Effector memory CD4-positive, alpha-beta T cell (primary cell): Measurements from ENCODE around the gene RYR1.

ENCODE experiments used
- DNase-seq, 3 donors: peaks; one replicate each; pipeline ENCODE4 v3.0.0-alpha.2; 2020
- H3K27ac ChIP-seq: 2 replicates; pipeline ENCODE4 v1.7.0; 2013; ENCODE audit warnings: mild to moderate bottlenecking, low read length, moderate library complexity; ENCODE audit not compliant: insufficient read depth, poor library complexity, severe bottlenecking
- H3K27me3 ChIP-seq: replicated peaks from 2 replicates; pipeline ENCODE4 v1.7.0; 2013; ENCODE audit warnings: mild to moderate bottlenecking, low read length; ENCODE audit not compliant: insufficient read depth, control insufficient read depth, poor library complexity, severe bottlenecking
- H3K36me3 ChIP-seq: 2 replicates; pipeline ENCODE4 v1.7.0; 2013; ENCODE audit warnings: mild to moderate bottlenecking, low read length, moderate library complexity; ENCODE audit not compliant: control insufficient read depth, insufficient read depth
- H3K4me1 ChIP-seq: 2 replicates; pipeline ENCODE4 v1.7.0; 2013; ENCODE audit warnings: low read length, mild to moderate bottlenecking; ENCODE audit not compliant: control insufficient read depth, insufficient read depth, poor library complexity, severe bottlenecking
- H3K4me3 ChIP-seq: 2 replicates; pipeline ENCODE4 v1.7.0; 2013; ENCODE audit warnings: low read length, low read depth, mild to moderate bottlenecking; ENCODE audit not compliant: insufficient read depth, poor library complexity, severe bottlenecking
- H3K9me3 ChIP-seq: 2 replicates; pipeline ENCODE4 v1.7.0; 2013; ENCODE audit warnings: mild to moderate bottlenecking, low read length, moderate library complexity; ENCODE audit not compliant: control insufficient read depth
- total RNA-seq, 3 donors: gene quantifications; one replicate each; lab custom pipeline; 2026; lab: John Stamatoyannopoulos, UW

The RYR1 gene
- total RNA-seq, result 3.5 to 5.2 (median 3.7) reads per million in 3 donors

DNA sequence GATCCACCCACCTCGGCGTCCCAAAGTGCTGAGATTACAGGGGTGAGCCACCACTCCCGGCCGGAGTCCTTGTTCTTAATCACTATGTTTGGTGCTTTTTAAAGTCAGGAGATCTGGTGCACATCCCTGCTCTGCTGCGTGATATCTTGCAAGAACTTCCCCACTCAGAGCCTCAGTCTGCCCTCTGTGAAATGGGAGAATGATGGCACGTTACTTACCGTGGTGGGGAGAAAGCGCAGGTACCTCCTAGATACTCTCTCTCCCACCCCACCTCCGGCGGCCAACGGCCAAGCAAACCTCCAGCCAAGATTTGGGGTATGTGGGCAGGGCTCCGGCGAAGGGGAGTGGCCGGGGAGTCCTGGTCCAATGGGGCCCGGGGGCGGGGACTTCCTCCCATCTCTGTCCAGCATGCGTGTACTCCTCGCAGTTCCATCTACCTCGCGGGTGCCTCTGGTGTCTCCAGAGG lies at the start of gene RYR1:
Gene RYR1, plus strand, starts transcription at position 424 of the 466 bp plus-strand sequence. CDS start 139 bp downstream, outside the sequence.
- DNase-seq, result peak in 1 of 3 donors; percentile 19
- no peaks in the 10 kb centered on the region for H3K27me3 ChIP-seq
- H3K27ac ChIP-seq, result no peak within 1 kb of the TSS
- peaks cover 3% of the 10 kb centered on the region for H3K4me1 ChIP-seq
- no peaks in the 10 kb centered on the region for H3K36me3 ChIP-seq
- H3K4me3 ChIP-seq, result no peak within 1 kb of the TSS
- H3K9me3 ChIP-seq, result no peaks in the 10 kb centered on the region

DNA sequence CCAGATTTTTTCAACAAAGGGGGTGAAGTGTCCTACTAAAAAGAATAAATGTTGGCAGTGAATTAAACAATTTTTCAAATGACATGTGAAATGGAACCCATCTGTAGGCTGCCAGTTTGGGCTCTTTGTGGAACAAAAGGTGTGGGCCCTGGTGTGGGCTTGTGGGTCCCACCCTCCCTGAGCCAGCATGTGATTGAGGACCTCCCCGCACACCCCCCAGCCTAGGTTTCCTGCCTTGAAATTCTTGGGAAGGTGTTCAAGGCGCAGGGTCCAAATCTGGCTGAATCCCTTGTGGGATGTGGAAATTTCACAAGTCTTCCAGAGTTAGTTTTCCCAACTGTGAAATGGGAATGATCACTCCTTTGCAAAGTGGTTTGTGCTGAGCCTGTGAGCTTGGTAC lies 49.7 kb upstream of the RYR1 start:
- no peak overlapping the region for H3K27ac ChIP-seq
- H3K27me3 ChIP-seq, result no peaks in the 10 kb centered on the region
- no peak overlapping the region for H3K4me3 ChIP-seq
- H3K36me3 ChIP-seq, result peaks cover 51% of the 10 kb centered on the region
- no peak for DNase-seq
- H3K9me3 ChIP-seq, result no peaks in the 10 kb centered on the region
- peaks cover 27% of the 10 kb centered on the region for H3K4me1 ChIP-seq

GRCh38 chr19:38384209-38385027 lies 49.1 kb upstream of the RYR1 start:
- Histone ChIP-seq H3K36me3 (peaks cover 44% of the 10 kb centered on the region), H3K27me3 (no peaks in the 10 kb centered on the region), H3K27ac (no peak overlapping the region), H3K4me1 (peaks cover 33% of the 10 kb centered on the region), H3K9me3 (no peaks in the 10 kb centered on the region), H3K4me3 (no peak overlapping the region)
- no peak for DNase-seq

DNA sequence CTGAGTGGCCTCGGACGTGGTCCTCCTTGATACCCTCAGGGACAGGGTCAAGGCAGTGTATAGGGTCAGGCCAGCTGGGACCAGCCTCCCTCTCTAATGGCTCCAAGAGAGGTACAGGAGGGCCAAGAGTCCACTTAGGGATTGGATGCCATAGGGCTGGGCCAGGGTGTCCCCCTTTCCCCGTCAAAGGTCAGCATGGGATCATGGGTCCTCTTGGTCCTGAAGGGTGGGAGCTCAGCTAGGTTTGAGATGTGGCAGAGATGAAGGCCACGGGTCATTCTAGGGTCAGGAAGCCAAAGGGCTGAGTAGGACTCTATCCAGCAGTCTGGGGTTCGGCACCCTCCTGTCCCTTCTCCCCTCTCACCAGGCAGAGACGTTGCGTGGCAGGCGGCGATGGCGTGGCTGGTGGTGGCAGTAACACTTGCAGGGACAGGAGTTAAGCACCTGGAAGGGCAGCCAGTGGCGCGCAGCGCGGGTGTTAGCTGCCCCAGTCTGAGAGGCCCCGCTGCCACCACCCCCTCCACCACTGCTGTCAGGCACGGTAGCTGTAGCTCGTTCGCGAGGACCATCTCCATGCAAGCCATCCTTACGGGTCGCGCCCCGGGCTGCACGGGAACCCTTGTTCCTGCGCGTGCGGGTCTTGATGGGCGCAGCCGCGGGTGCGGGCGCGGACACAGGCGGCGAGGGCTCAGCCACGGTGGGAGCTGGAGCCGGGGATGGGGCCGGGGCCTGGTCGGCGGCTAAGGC lies 48.3 kb upstream of the RYR1 start:
- no peak for DNase-seq
- Histone ChIP-seq H3K27me3 (no peaks in the 10 kb centered on the region), H3K4me3 (no peak overlapping the region), H3K36me3 (peaks cover 38% of the 10 kb centered on the region), H3K9me3 (no peaks in the 10 kb centered on the region), H3K4me1 (peaks cover 34% of the 10 kb centered on the region), H3K27ac (no peak overlapping the region)

- Histone ChIP-seq H3K4me1 (peaks cover 34% of the 10 kb centered on the region), H3K36me3 (peaks cover 32% of the 10 kb centered on the region), H3K27ac (no peak overlapping the region), H3K27me3 (no peaks in the 10 kb centered on the region), H3K9me3 (no peaks in the 10 kb centered on the region), H3K4me3 (no peak overlapping the region)
- no peak for DNase-seq
Observed at GRCh38 chr19:38385804-38386257, 47.7 kb upstream of the RYR1 start.

- no peaks in the 10 kb centered on the region for H3K9me3 ChIP-seq
- no peaks in the 10 kb centered on the region for H3K27me3 ChIP-seq
- DNase-seq, result no peak
- no peak overlapping the region for H3K4me3 ChIP-seq
- peaks cover 34% of the 10 kb centered on the region for H3K4me1 ChIP-seq
- H3K27ac ChIP-seq, result no peak overlapping the region
- peaks cover 26% of the 10 kb centered on the region for H3K36me3 ChIP-seq
Observed at GRCh38 chr19:38386300-38386970, 47.1 kb upstream of the RYR1 start.

GRCh38 chr19:38386971-38387549 lies 46.4 kb upstream of the RYR1 start:
- Histone ChIP-seq H3K4me1 (peaks cover 34% of the 10 kb centered on the region), H3K36me3 (peaks cover 19% of the 10 kb centered on the region), H3K4me3 (peak overlapping the region; percentile 51), H3K27me3 (no peaks in the 10 kb centered on the region), H3K9me3 (no peaks in the 10 kb centered on the region), H3K27ac (peak overlapping the region; percentile 14)
- no peak for DNase-seq

DNA sequence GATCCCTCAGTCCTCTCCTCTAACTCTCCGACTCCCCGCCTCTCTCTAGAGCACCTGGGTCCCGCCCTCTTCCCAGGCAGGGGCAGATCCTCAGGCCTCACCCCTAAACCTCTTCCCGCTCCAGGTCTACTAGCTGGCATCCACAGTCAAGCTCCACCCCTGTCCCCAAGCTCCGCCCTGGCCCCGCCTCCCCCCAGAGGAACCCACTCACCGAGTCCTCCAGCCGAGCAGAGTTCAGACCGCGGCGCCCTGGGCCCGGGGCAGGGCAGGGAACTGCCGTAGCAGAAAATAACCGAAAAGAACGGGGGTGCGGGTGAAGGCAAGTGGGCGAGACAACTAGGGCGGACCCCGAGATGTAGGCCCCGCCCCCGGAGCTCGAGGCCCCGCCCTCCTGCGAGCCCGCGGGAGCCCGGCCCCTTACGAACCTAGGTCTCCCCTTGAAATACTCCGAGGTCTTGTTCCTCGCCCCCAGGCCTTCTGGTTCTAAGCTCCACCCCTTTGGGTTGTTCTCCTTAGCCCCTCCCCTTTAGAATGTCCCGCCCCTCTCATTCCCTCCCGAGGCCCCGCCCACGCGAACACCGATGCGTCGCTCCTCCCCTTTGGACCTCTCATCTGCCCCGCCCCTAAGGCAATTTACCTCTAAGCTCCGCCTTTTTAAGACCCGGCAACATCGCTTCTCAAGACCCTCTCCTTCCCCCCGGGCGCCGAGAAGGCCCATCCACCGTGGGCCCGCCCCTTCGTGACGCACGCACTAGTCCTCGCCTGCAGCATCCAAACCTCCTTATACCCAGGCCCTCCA lies 45.7 kb upstream of the RYR1 start, which contains the start of gene GGN:
Gene GGN, minus strand, starts transcription at position 485 of the 799 bp plus-strand sequence. CDS start 773 bp downstream, outside the sequence.
- Histone ChIP-seq H3K9me3 (no peaks in the 10 kb centered on the region), H3K27ac (peak within 1 kb of the TSS; percentile 14), H3K27me3 (no peaks in the 10 kb centered on the region), H3K36me3 (peaks cover 14% of the 10 kb centered on the region), H3K4me1 (peaks cover 34% of the 10 kb centered on the region), H3K4me3 (peak within 1 kb of the TSS; percentile 51)
- DNase-seq, result peak; percentile 75 to 82 (median 79)
